Mesendoderm (in vitro differentiated cells): ENCODE measurements around the gene SGK1. TPM values are rescaled to one million over a fixed set of nuclear protein-coding genes. Genes with fewer than 3 reads are reported as not detected.

Source experiments
- small RNA-seq: library from polyadenylated mRNA; stranded (forward); fragments of <200 nt; extraction: miRNeasy Mini kit (QIAGEN cat#:217004); gene quantifications from one replicate; pipeline ENCODE3, GENCODE V24; 2013; ENCODE audit not compliant: insufficient read depth

SGK1 gene

Small RNAs within 50 kb of the gene (small RNA-seq; reads per million reads assigned to genes)
- gene RF00019 (not detected), gene RN7SL408P (not detected), gene RNA5SP218 (511 reads per million, percentile 98 among the genes with 10 or more reads in this experiment), gene RPS29P32 (not detected)
